Fibroblast of skin of abdomen (primary cell): ENCODE data around the gene CBX8.

ENCODE experiments used
- DNase-seq: peaks from one replicate; pipeline ENCODE4 v3.0.0-alpha.2; 2013

The CBX8 gene

GRCh38 chr17:79804856-79805696, 8.2 kb upstream of the CBX8 start:
- DNase-seq = no peak

GRCh38 chr17:79803997-79804855, 7.3 kb upstream of the CBX8 start:
- DNase-seq = no peak

GRCh38 chr17:79803421-79803996, 6.6 kb upstream of the CBX8 start:
- DNase-seq = no peak

GRCh38 chr17:79802736-79803420, 6.0 kb upstream of the CBX8 start:
- DNase-seq = no peak

GRCh38 chr17:79802039-79802735, 5.3 kb upstream of the CBX8 start:
- DNase-seq = no peak

GRCh38 chr17:79801156-79802038, 4.5 kb upstream of the CBX8 start:
- DNase-seq = no peak

- peak; percentile 55 for DNase-seq
Observed at GRCh38 chr17:79800325-79801155, 3.7 kb upstream of the CBX8 start.

- DNase-seq = no peak
Observed at GRCh38 chr17:79799538-79800324, 2.9 kb upstream of the CBX8 start.

GRCh38 chr17:79799174-79799537, 2.3 kb upstream of the CBX8 start:
- no peak for DNase-seq

GRCh38 chr17:79798299-79799173, 1.7 kb upstream of the CBX8 start:
- peak; percentile 40 for DNase-seq

GRCh38 chr17:79797492-79798298, 818 bp upstream of the CBX8 start:
- no peak for DNase-seq

- DNase-seq = no peak
Observed at GRCh38 chr17:79796444-79796762, 474 bp downstream of the CBX8 start.

GRCh38 chr17:79795795-79796443, 958 bp downstream of the CBX8 start:
- no peak for DNase-seq

GRCh38 chr17:79794659-79795511, 2.0 kb downstream of the CBX8 start:
- no peak for DNase-seq

- DNase-seq = peak; percentile 47
Observed at GRCh38 chr17:79793924-79794304, 3.0 kb downstream of the CBX8 start.
